GM12891 (cell line): ENCODE results near the gene MS4A13.

Experiments used
- PAX5 ChIP-seq: IDR thresholded peaks from 2 replicates; pipeline ENCODE4 v1.6.1; 2011; ENCODE audit warnings: low read length, moderate library complexity, mild to moderate bottlenecking; ENCODE audit not compliant: insufficient read depth, severe bottlenecking
- POLR2A ChIP-seq: IDR thresholded peaks from 2 replicates; pipeline ENCODE4 v1.6.1; 2011; ENCODE audit warnings: low read depth, low read length, control low read depth
- POLR2AphosphoS5 ChIP-seq: IDR thresholded peaks from 2 replicates; pipeline ENCODE4 v1.6.1; 2011; ENCODE audit warnings: low read depth, low read length, control low read depth
- POU2F2 ChIP-seq: IDR thresholded peaks from 2 replicates; pipeline ENCODE4 v1.6.1; 2011; ENCODE audit warnings: low read depth, mild to moderate bottlenecking, control low read depth, low read length, moderate library complexity
- SPI1 ChIP-seq: IDR thresholded peaks from 2 replicates; pipeline ENCODE4 v1.6.1; 2011; ENCODE audit warnings: low read depth, low read length, control low read depth
- TAF1 ChIP-seq: IDR thresholded peaks from 2 replicates; pipeline ENCODE4 v1.6.1; 2011; ENCODE audit warnings: low read depth, low read length, control low read depth

DNA sequence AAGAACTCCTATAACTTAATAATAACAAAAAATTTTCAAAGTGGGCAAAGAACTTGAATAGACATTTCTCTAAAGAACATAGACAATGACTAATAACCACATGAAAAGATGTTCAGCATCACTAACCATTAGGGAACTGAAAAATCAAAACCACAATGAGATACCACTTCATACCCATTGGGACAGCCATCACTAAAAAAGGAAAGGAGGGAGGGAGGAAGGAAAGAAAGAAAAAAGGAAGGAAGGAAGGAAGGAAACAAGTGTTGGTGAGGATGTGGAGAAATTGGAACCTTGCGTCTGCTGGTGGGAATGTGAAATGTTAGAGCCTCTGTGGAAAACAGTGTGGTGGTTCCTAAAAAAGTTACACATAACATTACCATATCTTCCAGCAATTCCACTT is 55.8 kb downstream of the MS4A13 start:
- peak; percentile 93 for TF ChIP-seq SPI1
- no peak for TF ChIP-seq POLR2AphosphoS5
- no peak for TF ChIP-seq POLR2A
- TF ChIP-seq TAF1 = no peak
- TF ChIP-seq POU2F2 = no peak
- peak; percentile 67 for TF ChIP-seq PAX5
